H1 (cell line): ENCODE data around the gene TMEM212. TPM values are rescaled to one million over a fixed set of nuclear protein-coding genes. Genes with fewer than 3 reads are reported as not detected.

Experiments
- polyA plus RNA-seq, 7 experiments: library from polyadenylated mRNA; depleted of rRNA in 3 of 7; stranded (reverse) in 5 of 7; unstranded in 2 of 7; fragments of >200 nt in 5 of 7; fragments of 200-250 nt in 2 of 7; gene quantifications; 1 replicate in 5 of 7; 2 replicates in 1 of 7; 4 replicates in 1 of 7; pipeline versions ENCODE4 v1.2.1 to v1.2.3, GENCODE V29; 2011 to 2013; ENCODE audit warnings: missing spikeins in 2 of 7, mixed read lengths in 2 of 7
- total RNA-seq: library from RNA; stranded (reverse); fragmentation: NEBNext Ultra II Directional; extraction: Animal tissue kit (Norgen Biotek cat#: 25700); gene quantifications from 2 replicates; pipeline ENCODE4 v1.2.1, GENCODE V29; 2021
- TF ChIP-seq, protein P1 (sequence below): IDR thresholded peaks from 2 replicates; pipeline ENCODE4 v1.6.1; 2011; ENCODE audit warnings: low read length, improper control_type of control experiment

Gene TMEM212
- total and polyA plus RNA-seq, 2 of the 8 experiments (the other 6 are each of a cell fraction or from before 2014, with no cell fraction given), result not detected

DNA sequence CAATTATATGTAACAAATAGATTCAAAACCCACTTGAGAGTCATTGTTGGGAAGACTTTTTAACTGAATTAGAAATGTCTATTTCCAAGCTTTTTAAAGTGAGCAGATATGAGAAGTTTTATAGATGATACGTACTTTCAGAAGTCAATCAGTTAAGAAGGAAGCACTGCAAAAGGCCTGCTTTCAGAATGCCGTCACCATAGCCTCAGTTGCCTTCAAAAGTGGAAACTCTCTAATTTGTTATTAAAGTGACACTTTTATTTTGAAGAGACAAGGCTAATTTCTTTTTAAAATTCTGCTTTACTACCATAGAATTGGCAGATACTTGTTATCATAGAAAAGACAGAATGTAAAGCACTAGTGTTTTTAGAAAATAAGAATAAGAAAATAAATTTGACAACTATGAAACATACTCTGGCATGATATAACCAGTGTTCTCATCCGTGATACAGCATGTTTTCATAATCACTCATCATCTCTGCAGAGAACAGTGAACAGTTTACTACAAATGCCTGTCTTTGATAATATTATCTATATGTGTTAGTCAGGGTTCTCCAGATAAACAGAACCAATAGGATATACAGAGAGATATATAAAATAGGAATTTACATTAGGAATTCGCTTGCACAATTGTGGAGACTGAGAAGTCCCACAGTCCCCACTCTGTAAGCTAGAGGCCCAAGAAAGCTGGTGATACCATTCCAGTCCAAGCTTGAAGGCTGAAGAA lies 25.9 kb upstream of the TMEM212 start (continued):
- TF ChIP-seq, protein P1, sequence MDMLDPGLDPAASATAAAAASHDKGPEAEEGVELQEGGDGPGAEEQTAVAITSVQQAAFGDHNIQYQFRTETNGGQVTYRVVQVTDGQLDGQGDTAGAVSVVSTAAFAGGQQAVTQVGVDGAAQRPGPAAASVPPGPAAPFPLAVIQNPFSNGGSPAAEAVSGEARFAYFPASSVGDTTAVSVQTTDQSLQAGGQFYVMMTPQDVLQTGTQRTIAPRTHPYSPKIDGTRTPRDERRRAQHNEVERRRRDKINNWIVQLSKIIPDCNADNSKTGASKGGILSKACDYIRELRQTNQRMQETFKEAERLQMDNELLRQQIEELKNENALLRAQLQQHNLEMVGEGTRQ, result no peak
